ENCODE results near the gene PRDX2.

- no peak for TF ChIP-seq SUZ12 (IDR thresholded peaks at IDR 0.05; ENCODE audit: extremely low read depth, insufficient read depth, insufficient read length)
- TF ChIP-seq ZNF274 (IDR thresholded peaks at IDR 0.05; ENCODE audit: low read depth, low read length): no peak
These were observed 39.5 kb upstream of the PRDX2 start for GRCh38 chr19:12841094-12841493.

Data from NT2/D1 (cell line).